ENCODE measurements around the gene SLCO2B1. TPM values are rescaled to one million over a fixed set of nuclear protein-coding genes. Genes with fewer than 3 reads are reported as not detected.

The SLCO2B1 gene
- total and polyA plus RNA-seq, 8 donors, result 3.3 to 68.2 (median 16.0) TPM

DNA sequence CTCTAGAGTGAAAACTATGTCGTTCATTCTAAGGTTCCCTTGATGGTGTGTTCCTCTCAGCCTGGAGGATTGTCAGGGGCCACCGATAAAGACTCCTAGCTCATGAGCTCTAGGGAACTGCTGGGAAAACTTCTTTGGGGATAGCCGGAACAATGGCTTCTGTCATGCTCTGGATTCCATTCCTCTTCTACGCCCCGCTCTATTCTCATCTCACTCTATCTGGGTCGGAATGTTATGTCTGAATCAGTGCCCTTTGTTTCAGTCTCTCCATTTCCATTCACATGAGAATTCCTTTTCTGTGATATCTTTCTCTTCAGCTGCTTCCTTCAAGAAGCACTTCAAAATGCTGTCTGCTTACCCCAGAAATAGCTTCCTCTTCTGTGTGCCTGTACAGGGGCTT lies 16.9 kb upstream of the SLCO2B1 start:
- no peak overlapping the region for H3K27ac ChIP-seq
- no peaks in the 10 kb centered on the region for H3K4me1 ChIP-seq
- no peak for DNase-seq
- H3K4me3 ChIP-seq, result no peak overlapping the region
- no peak for TF ChIP-seq POLR2A (IDR thresholded peaks at IDR 0.05)
- no peak for TF ChIP-seq CTCF (IDR thresholded peaks at IDR 0.05)
- TF ChIP-seq EP300 (IDR thresholded peaks at IDR 0.05), result no peak
- no peak for TF ChIP-seq POLR2AphosphoS5 (IDR thresholded peaks at IDR 0.05)
- 52 to 70% (median 55%) methylated on average over 6 of the region's 6 CpGs for WGBS, 5 donors
- H3K27me3 ChIP-seq, result peaks cover 0 to 15% (median 0%) of the 10 kb centered on the region in 3 donors
- intact Hi-C loops (cut with DNase I; ENCODE audit: low total_unique reads), result no loop called here
- no peaks in the 10 kb centered on the region for H3K36me3 ChIP-seq
- no peaks in the 10 kb centered on the region for H3K9me3 ChIP-seq

- no peaks in the 10 kb centered on the region for H3K4me1 ChIP-seq
- no peaks in the 10 kb centered on the region for H3K36me3 ChIP-seq
- TF ChIP-seq POLR2AphosphoS5 (IDR thresholded peaks at IDR 0.05) (no peak), EP300 (IDR thresholded peaks at IDR 0.05) (no peak), POLR2A (IDR thresholded peaks at IDR 0.05) (no peak), CTCF (IDR thresholded peaks at IDR 0.05) (no peak)
- H3K9me3 ChIP-seq, result no peaks in the 10 kb centered on the region
- 51 to 94% (median 79%) methylated on average over 3 to 5 of the region's 5 CpGs for WGBS, 5 donors
- H3K27ac ChIP-seq, result no peak overlapping the region
- no peak for DNase-seq
- H3K27me3 ChIP-seq, result peaks cover 0 to 4% (median 0%) of the 10 kb centered on the region in 3 donors
- intact Hi-C loops (cut with DNase I; ENCODE audit: low total_unique reads), result no loop called here
- H3K4me3 ChIP-seq, result no peak overlapping the region
Measured at GRCh38 chr11:75135021-75135650, 15.8 kb upstream of the SLCO2B1 start.

- Histone ChIP-seq H3K36me3 (no peaks in the 10 kb centered on the region), H3K27me3 (peaks cover 0 to 4% (median 0%) of the 10 kb centered on the region in 3 donors), H3K4me1 (peaks cover 0 to 2% (median 0%) of the 10 kb centered on the region in 4 donors), H3K9me3 (no peaks in the 10 kb centered on the region), H3K27ac (no peak overlapping the region), H3K4me3 (no peak overlapping the region)
- DNase-seq, result no peak
- intact Hi-C loops (cut with DNase I; ENCODE audit: low total_unique reads), result no loop called here
- WGBS, 5 donors, result 73 to 92% (median 84%) methylated on average over 1 of the region's 1 CpG
- no peak for TF ChIP-seq POLR2AphosphoS5 (IDR thresholded peaks at IDR 0.05)
- no peak for TF ChIP-seq POLR2A (IDR thresholded peaks at IDR 0.05)
- TF ChIP-seq CTCF (IDR thresholded peaks at IDR 0.05), result no peak
- TF ChIP-seq EP300 (IDR thresholded peaks at IDR 0.05), result no peak
Measured at GRCh38 chr11:75135651-75136050, 15.3 kb upstream of the SLCO2B1 start.

DNA sequence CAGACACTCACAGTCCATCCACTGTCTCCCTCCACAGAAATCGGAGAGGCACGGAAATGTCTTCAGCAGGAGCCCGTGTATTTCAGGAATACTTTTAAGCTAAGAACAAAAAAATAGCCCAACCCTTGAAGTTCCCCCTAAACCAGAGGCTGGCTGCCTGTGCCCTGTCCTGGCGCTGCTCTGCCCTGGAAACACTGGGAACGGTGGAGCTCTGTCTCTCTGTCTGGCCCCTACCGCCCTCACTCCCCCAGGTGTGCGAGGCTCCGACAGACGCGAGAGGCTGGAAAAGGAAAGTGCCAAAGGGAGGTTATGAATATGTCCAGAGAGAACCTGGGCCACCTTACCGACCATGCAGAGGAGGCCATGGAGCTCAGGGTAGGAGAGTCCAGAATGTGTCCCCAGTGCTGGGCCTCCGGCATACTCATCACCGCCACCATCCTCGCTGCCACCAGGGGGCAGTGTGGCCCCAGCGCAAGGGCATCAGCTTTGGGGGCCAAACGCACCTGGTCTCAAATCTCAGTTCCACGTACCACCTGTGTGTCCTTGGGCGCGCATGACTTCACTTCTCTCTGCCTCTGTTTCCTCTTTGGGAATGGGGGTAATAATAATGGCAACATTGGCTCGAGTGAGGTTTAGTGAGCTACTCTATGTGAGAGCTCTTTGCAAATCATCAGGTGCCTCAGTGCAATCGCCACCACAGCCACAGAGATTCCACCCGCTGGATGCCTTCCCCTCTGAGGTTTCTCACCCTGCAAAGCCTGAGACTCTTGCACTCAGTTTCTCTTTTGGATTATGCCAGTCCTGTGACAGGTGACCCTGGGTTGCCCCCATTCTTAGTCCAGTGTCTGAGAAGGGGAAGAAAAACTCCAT lies 10.4 kb upstream of the SLCO2B1 start:
- H3K36me3 ChIP-seq, result no peaks in the 10 kb centered on the region
- DNase-seq, result peak; percentile 75 to 83
- H3K9me3 ChIP-seq, result no peaks in the 10 kb centered on the region
- H3K4me1 ChIP-seq, result peaks cover 0 to 31% (median 9%) of the 10 kb centered on the region in 4 donors
- no peak overlapping the region for H3K4me3 ChIP-seq
- H3K27ac ChIP-seq, result no peak overlapping the region
- WGBS, 5 donors, result 30 to 36% (median 35%) methylated on average over 21 to 22 of the region's 22 CpGs
- TF ChIP-seq EP300 (IDR thresholded peaks at IDR 0.05), result no peak
- peak in 5 of 7 experiments; percentile 67 to 91 (median 86) for TF ChIP-seq CTCF (IDR thresholded peaks at IDR 0.05)
- intact Hi-C loops (cut with DNase I; ENCODE audit: low total_unique reads), result loop anchor here (5.0 kb wide), 1 partner anchor 107 kb away; no protein-coding TSS in a partner anchor
- H3K27me3 ChIP-seq, result peaks cover 0 to 1% (median 0%) of the 10 kb centered on the region in 3 donors
